CD4-positive, alpha-beta T cell (primary cell): Measurements from ENCODE around the gene SUPT3H. TPM values are rescaled to one million over a fixed set of nuclear protein-coding genes. Genes with fewer than 3 reads are reported as not detected.
"Not testable (repeated sequence)": the region's sequence is repeated elsewhere in the genome, so short reads cannot be mapped to it uniquely, and the experiment has no call there.

Experiments
- ATAC-seq: fragments of 200-7000 bp; cut with Tn5 transposase; one replicate; pipeline ENCODE4 v1.10.0; 2022; ENCODE audit warnings: mild to moderate bottlenecking; ENCODE audit not compliant: poor library complexity
- CTCF ChIA-PET: fragments of 350-600 bp; sonication (Branson Sonifier 250); formaldehyde crosslinking; loops from one replicate; lab custom pipeline; 2021; ENCODE audit warnings: antibody characterized with exemption, inconsistent platforms; lab: Charles Lee
- POLR2A ChIA-PET: fragments of 350-600 bp; sonication (Branson Sonifier 250); formaldehyde crosslinking; loops from one replicate; lab custom pipeline; 2021; ENCODE audit warnings: antibody characterized with exemption, inconsistent platforms; lab: Charles Lee
- DNase-seq, 14 experiments: peaks; one replicate each; pipeline ENCODE4 v3.0.0-alpha.2; 2013 to 2020; ENCODE audit warnings: mixed read lengths in 2 of 14
- H3K27ac ChIP-seq, 2 donors: one replicate each; pipeline versions ENCODE4 v1.5.1 to v1.7.0; 2013; ENCODE audit warnings: low read length in 2 of 2, low read depth in 1 of 2, mild to moderate bottlenecking in 1 of 2
- H3K27me3 ChIP-seq, 2 experiments: 1 replicate in 1 of 2; 2 replicates in 1 of 2; pipeline versions ENCODE4 v1.6.1 to v1.7.0; 2013; ENCODE audit warnings: low read length in 2 of 2, control low read depth in 1 of 2, mild to moderate bottlenecking in 1 of 2, moderate library complexity in 1 of 2; ENCODE audit not compliant: insufficient read depth in 2 of 2, control insufficient read depth in 1 of 2
- H3K36me3 ChIP-seq: one replicate; pipeline ENCODE4 v1.6.1; 2013; ENCODE audit warnings: low read length, control low read depth; ENCODE audit not compliant: insufficient read depth
- H3K4me1 ChIP-seq: one replicate; pipeline ENCODE4 v1.6.1; 2013; ENCODE audit warnings: low read length, control low read depth; ENCODE audit not compliant: insufficient read depth
- H3K4me3 ChIP-seq: one replicate; pipeline ENCODE4 v1.5.1; 2013; ENCODE audit warnings: mild to moderate bottlenecking, low read length, moderate library complexity
- H3K9me3 ChIP-seq, 2 experiments: 1 replicate in 1 of 2; 2 replicates in 1 of 2; pipeline versions ENCODE4 v1.6.1 to v1.7.0; 2013; ENCODE audit warnings: low read length in 2 of 2, mild to moderate bottlenecking in 2 of 2, control low read depth in 1 of 2, moderate library complexity in 1 of 2; ENCODE audit not compliant: control insufficient read depth in 1 of 2, insufficient read depth in 1 of 2
- H3K27ac Mint-ChIP-seq: one replicate; pipeline ENCODE4 v1.8.0; 2020; ENCODE audit warnings: mixed read lengths
- H3K27me3 Mint-ChIP-seq: one replicate; pipeline ENCODE4 v1.8.0; 2021; ENCODE audit warnings: mixed read lengths
- H3K36me3 Mint-ChIP-seq: one replicate; pipeline ENCODE4 v1.8.0; 2021; ENCODE audit warnings: low read depth, mixed read lengths
- H3K4me1 Mint-ChIP-seq: one replicate; pipeline ENCODE4 v1.8.0; 2021; ENCODE audit warnings: low read depth, mixed read lengths
- H3K4me3 Mint-ChIP-seq: one replicate; pipeline ENCODE4 v1.8.0; 2020; ENCODE audit warnings: mild to moderate bottlenecking, mixed read lengths
- H3K9me3 Mint-ChIP-seq: one replicate; pipeline ENCODE4 v1.8.0; 2020; ENCODE audit warnings: mixed read lengths
- intact Hi-C, 2 experiments: fragments of 100-400 bp; cut with DNase I in 1 of 2; cut with micrococcal nuclease in 1 of 2; formaldehyde crosslinking; loops; one replicate each; pipeline versions ENCODE4 v1.15.1 to v1.9.0; 2023 to 2025; cut with DNase I, micrococcal nuclease
- total RNA-seq, 174 experiments: library from RNA in 2 of 174; stranded (reverse) in 2 of 174; gene quantifications; one replicate each; pipeline ENCODE4 v1.2.3 and lab custom pipeline; 2021 to 2026
- TF ChIP-seq, protein P1 (sequence below): fragments of 200-600 bp; IDR thresholded peaks from one replicate; pipeline ENCODE4 v1.8.0; 2022; ENCODE audit warnings: antibody characterized with exemption, mild to moderate bottlenecking

The SUPT3H gene
- total RNA-seq, 2 experiments from 2014 or later: 8.9 to 10.5 TPM

DNA sequence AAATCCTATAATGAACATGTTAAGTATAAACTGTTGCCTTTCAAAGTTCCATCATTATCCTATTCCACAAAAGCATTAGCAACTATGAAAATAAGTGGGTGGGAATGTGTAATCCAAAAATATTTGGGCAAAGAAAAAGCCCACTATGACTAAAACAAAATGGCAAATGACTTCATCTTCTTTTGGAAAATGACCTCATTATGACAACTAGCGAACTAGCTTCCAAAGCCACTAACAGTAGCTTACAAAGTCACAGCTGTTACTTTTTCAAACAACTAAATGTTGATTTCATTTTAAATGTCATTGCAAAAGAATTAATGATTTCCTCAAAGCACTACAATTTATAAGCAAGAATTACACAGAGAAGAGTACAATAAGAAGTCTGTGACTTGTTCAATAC lies 99.4 kb downstream of the SUPT3H start:
- no peak for ATAC-seq
- intact Hi-C loops: no loop called here
- Histone ChIP-seq H3K9me3 (peaks cover 0 to 7% of the 10 kb centered on the region in 2 experiments), H3K4me3 (no peak overlapping the region), H3K27me3 (no peaks in the 10 kb centered on the region), H3K36me3 (no peaks in the 10 kb centered on the region), H3K27ac (no peak overlapping the region), H3K4me1 (no peaks in the 10 kb centered on the region)
- no peak overlapping the region for H3K27ac Mint-ChIP-seq
- CTCF ChIA-PET: no interaction called here
- DNase-seq: no peak
- H3K4me1 Mint-ChIP-seq: peaks cover 5% of the 10 kb centered on the region
- POLR2A ChIA-PET: no interaction called here
- no peak overlapping the region for H3K4me3 Mint-ChIP-seq
- H3K27me3 Mint-ChIP-seq: no peaks in the 10 kb centered on the region
- H3K9me3 Mint-ChIP-seq: peaks cover 10% of the 10 kb centered on the region
- peaks cover 16% of the 10 kb centered on the region for H3K36me3 Mint-ChIP-seq
- TF ChIP-seq, protein P1, sequence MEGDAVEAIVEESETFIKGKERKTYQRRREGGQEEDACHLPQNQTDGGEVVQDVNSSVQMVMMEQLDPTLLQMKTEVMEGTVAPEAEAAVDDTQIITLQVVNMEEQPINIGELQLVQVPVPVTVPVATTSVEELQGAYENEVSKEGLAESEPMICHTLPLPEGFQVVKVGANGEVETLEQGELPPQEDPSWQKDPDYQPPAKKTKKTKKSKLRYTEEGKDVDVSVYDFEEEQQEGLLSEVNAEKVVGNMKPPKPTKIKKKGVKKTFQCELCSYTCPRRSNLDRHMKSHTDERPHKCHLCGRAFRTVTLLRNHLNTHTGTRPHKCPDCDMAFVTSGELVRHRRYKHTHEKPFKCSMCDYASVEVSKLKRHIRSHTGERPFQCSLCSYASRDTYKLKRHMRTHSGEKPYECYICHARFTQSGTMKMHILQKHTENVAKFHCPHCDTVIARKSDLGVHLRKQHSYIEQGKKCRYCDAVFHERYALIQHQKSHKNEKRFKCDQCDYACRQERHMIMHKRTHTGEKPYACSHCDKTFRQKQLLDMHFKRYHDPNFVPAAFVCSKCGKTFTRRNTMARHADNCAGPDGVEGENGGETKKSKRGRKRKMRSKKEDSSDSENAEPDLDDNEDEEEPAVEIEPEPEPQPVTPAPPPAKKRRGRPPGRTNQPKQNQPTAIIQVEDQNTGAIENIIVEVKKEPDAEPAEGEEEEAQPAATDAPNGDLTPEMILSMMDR: no peak

DNA sequence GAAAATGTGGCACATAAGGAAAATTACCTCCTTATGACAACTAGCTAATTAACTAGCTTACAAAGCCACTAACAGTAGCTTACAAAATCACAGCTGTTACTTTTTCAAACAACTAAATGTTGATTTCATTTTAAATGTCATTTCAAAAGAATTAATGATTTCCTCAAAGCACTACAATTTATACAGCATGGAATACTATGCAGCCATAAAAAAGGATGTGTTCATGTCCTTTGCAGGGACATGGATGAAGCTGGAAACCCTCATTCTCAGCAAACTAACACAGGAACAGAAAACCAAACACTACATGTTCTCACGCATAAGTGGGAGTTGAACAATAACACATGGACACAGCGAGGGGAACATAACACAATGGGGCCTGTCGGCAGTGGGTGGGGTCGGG lies 100.0 kb downstream of the SUPT3H start:
- peaks cover 11% of the 10 kb centered on the region for H3K9me3 Mint-ChIP-seq
- not testable (repeated sequence) for H3K4me1 Mint-ChIP-seq, ATAC-seq

DNA sequence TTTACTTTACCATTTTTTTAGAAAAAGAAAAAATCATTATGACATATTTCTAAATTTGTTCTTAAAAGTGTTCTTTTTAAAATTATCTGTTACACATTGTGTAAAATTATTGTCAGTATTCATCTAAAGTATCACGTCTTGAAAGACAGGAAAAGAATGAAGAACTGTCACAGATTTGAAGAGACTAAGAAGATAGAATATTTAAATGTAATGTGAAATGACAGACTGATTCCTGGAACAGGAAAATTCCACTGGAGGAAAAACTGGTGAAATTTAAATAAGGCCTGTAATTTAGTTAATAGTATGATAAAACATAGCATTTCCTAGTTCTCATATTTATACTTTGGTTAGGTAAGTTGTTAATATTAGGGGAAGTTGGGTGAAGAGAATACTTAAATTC lies 102.4 kb downstream of the SUPT3H start:
- H3K4me1 Mint-ChIP-seq: peaks cover 5% of the 10 kb centered on the region
- H3K36me3 Mint-ChIP-seq: peaks cover 33% of the 10 kb centered on the region
- Histone ChIP-seq H3K4me3 (no peak overlapping the region), H3K36me3 (no peaks in the 10 kb centered on the region), H3K9me3 (peaks cover 0 to 8% of the 10 kb centered on the region in 2 experiments), H3K27ac (no peak overlapping the region), H3K4me1 (no peaks in the 10 kb centered on the region), H3K27me3 (no peaks in the 10 kb centered on the region)
- TF ChIP-seq, protein P1: no peak
- intact Hi-C loops: no loop called here
- H3K27ac Mint-ChIP-seq: no peak overlapping the region
- H3K9me3 Mint-ChIP-seq: peaks cover 11% of the 10 kb centered on the region
- no peak for DNase-seq
- ATAC-seq: no peak
- H3K4me3 Mint-ChIP-seq: no peak overlapping the region
- ChIA-PET POLR2A (interaction anchor here (1.4 kb wide), 1 partner anchor 103 kb away, joined by 3 read pairs; the partner anchor contains the start of gene SUPT3H), CTCF (no interaction called here)
- H3K27me3 Mint-ChIP-seq: no peaks in the 10 kb centered on the region

More for the DNA sequence above, 100.0 kb downstream of the SUPT3H start:
- H3K27ac Mint-ChIP-seq, H3K4me3 ChIP-seq, H3K27me3 Mint-ChIP-seq, H3K27me3 ChIP-seq, H3K36me3 ChIP-seq, CTCF ChIA-PET, H3K4me1 ChIP-seq, H3K4me3 Mint-ChIP-seq, POLR2A ChIA-PET, DNase-seq, H3K27ac ChIP-seq, intact Hi-C loops, H3K9me3 ChIP-seq: not testable (repeated sequence)
- peaks cover 21% of the 10 kb centered on the region for H3K36me3 Mint-ChIP-seq

DNA sequence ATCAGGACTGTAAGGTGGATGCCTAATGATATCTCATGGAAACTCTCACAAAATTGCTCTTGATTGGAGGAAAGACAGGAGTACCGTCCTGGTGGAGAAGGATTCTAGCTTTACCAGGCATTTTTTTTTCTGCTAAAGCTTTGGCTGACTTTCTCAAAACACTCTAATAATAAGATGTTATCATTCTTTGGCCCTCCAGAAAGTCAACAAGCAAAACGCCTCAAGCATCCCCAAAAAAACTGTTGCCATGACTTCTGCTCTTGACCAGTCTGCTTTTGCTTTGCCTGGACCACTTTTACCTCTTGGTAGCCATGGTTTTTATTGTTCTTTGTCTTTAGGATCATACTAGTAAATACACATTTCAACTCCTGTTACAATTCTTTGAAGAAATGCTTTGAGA lies 105.1 kb downstream of the SUPT3H start:
- no peaks in the 10 kb centered on the region for H3K27me3 Mint-ChIP-seq
- ChIA-PET CTCF (no interaction called here), POLR2A (no interaction called here)
- TF ChIP-seq, protein P1: no peak
- H3K9me3 Mint-ChIP-seq: peaks cover 6% of the 10 kb centered on the region
- H3K9me3 ChIP-seq: peaks cover 0 to 8% of the 10 kb centered on the region in 2 experiments
- no peaks in the 10 kb centered on the region for H3K27me3 ChIP-seq
- H3K27ac ChIP-seq: no peak overlapping the region
- no peak overlapping the region for H3K4me3 ChIP-seq
- H3K4me1 ChIP-seq: no peaks in the 10 kb centered on the region
- H3K36me3 ChIP-seq: no peaks in the 10 kb centered on the region
- H3K4me3 Mint-ChIP-seq: no peak overlapping the region
- DNase-seq (no peak), ATAC-seq (no peak)
- intact Hi-C loops: no loop called here
- no peaks in the 10 kb centered on the region for H3K4me1 Mint-ChIP-seq
- H3K27ac Mint-ChIP-seq: no peak overlapping the region
- H3K36me3 Mint-ChIP-seq: peaks cover 24% of the 10 kb centered on the region
